PC-9 (cell line): Measurements from ENCODE around the gene ITGAX.

Experiments
- EZH2 ChIP-seq: fragments of 200-600 bp; sonication (generic); IDR thresholded peaks from 2 replicates; pipeline ENCODE4 v1.8.0; 2017; ENCODE audit warnings: antibody characterized with exemption, low read depth
- TF ChIP-seq, protein P1 (sequence below): fragments of 200-600 bp; sonication (generic); conservative IDR thresholded peaks from 2 replicates; pipeline ENCODE4 v1.6.1; 2017; ENCODE audit warnings: mixed run types, antibody characterized with exemption, mild to moderate bottlenecking, moderate library complexity

DNA sequence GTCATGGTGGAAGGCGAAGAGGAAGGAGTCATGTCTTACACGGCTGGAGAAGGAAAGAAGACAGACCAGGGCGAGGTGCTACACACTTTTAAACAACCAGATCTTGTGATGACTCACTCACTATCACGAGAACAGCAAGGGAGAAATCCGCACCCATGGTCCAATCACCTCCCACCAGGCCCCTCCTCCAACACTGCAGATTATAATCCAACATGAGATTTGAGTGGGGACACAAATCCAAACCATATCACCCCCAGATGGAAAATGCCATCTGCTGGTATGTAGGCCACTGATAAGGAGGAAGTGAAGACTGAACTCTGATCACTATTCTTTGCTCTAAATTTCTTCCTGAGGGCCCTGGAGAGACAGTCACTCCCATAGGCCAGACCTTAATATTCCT lies 7.5 kb upstream of the ITGAX start:
- TF ChIP-seq, protein P1, sequence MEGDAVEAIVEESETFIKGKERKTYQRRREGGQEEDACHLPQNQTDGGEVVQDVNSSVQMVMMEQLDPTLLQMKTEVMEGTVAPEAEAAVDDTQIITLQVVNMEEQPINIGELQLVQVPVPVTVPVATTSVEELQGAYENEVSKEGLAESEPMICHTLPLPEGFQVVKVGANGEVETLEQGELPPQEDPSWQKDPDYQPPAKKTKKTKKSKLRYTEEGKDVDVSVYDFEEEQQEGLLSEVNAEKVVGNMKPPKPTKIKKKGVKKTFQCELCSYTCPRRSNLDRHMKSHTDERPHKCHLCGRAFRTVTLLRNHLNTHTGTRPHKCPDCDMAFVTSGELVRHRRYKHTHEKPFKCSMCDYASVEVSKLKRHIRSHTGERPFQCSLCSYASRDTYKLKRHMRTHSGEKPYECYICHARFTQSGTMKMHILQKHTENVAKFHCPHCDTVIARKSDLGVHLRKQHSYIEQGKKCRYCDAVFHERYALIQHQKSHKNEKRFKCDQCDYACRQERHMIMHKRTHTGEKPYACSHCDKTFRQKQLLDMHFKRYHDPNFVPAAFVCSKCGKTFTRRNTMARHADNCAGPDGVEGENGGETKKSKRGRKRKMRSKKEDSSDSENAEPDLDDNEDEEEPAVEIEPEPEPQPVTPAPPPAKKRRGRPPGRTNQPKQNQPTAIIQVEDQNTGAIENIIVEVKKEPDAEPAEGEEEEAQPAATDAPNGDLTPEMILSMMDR, result no peak
- TF ChIP-seq EZH2, result no peak
